Gastroesophageal sphincter (tissue), 4 donors: ENCODE measurements around the gene WASF3. TPM values are rescaled to one million over a fixed set of nuclear protein-coding genes. Genes with fewer than 3 reads are reported as not detected.

Source experiments
- ATAC-seq: fragments of 150-250 bp; one replicate; pipeline ENCODE4 v1.9.1; 2016; ENCODE audit warnings: mild to moderate bottlenecking, moderate library complexity
- H3K27ac ChIP-seq, 4 donors: fragments of 200-600 bp; sonication (generic) in 3 of 4; 1 replicate in 3 of 4; 2 replicates in 1 of 4; pipeline ENCODE4 v1.5.1; 2016 to 2019
- H3K27me3 ChIP-seq: fragments of 200-600 bp; sonication (generic); one replicate; pipeline ENCODE4 v1.5.1; 2019
- H3K36me3 ChIP-seq, 2 donors: fragments of 200-600 bp; sonication (generic); one replicate each; pipeline ENCODE4 v1.5.1; 2019; ENCODE audit warnings: control low read depth in 1 of 2
- H3K4me1 ChIP-seq, 3 donors: fragments of 200-600 bp; sonication (generic); 1 replicate in 2 of 3; 2 replicates in 1 of 3; pipeline ENCODE4 v1.5.1; 2016 to 2019; ENCODE audit warnings: control low read depth in 2 of 3
- H3K4me3 ChIP-seq, 2 donors: fragments of 200-600 bp; sonication (generic); one replicate each; pipeline ENCODE4 v1.5.1; 2019; ENCODE audit warnings: mild to moderate bottlenecking in 1 of 2, moderate library complexity in 1 of 2
- H3K9me3 ChIP-seq, 3 donors: fragments of 200-600 bp; sonication (generic); one replicate each; pipeline ENCODE4 v1.5.1; 2017 to 2019; ENCODE audit warnings: control low read depth in 2 of 3
- CTCF ChIP-seq, 4 experiments: fragments of 200-600 bp in 2 of 4; fragments of 450-650 bp in 2 of 4; sonication (generic) in 1 of 4; IDR thresholded peaks; one replicate each; pipeline ENCODE4 v1.5.1; 2017 to 2019; ENCODE audit warnings: antibody characterized with exemption in 4 of 4, mild to moderate bottlenecking in 2 of 4, moderate library complexity in 2 of 4
- EP300 ChIP-seq: sonication (generic); formaldehyde crosslinking; IDR thresholded peaks from one replicate; pipeline ENCODE4 v1.6.1; 2017; ENCODE audit warnings: antibody characterized with exemption, mild to moderate bottlenecking
- POLR2A ChIP-seq, 2 donors: fragments of 450-650 bp; IDR thresholded peaks; one replicate each; pipeline ENCODE4 v1.6.1; 2017; ENCODE audit warnings: antibody characterized with exemption in 2 of 2, mild to moderate bottlenecking in 2 of 2, moderate library complexity in 1 of 2
- POLR2AphosphoS5 ChIP-seq: sonication (generic); formaldehyde crosslinking; IDR thresholded peaks from one replicate; pipeline ENCODE4 v1.6.1; 2017; ENCODE audit warnings: antibody characterized with exemption
- WGBS, 2 donors: methylation state at CpG; one replicate each; pipeline ENCODE4 v1.1.5; 2018; ENCODE audit warnings: low coverage in 1 of 2; 5-methylcytosine and 5-hydroxymethylcytosine counted together
- total RNA-seq, 4 donors: library from RNA; depleted of rRNA; stranded (reverse); fragments of >200 nt; gene quantifications; one replicate each; pipeline ENCODE4 v1.1.0, GENCODE V29; 2016

Gene WASF3
- total RNA-seq, 4 donors from 2014 or later = 13.7 to 19.0 (median 18.7) TPM

GRCh38 chr13:26646603-26647002, 89.1 kb downstream of the WASF3 start:
- no peak overlapping the region for H3K27ac ChIP-seq
- H3K9me3 ChIP-seq = peaks cover 0 to 9% (median 0%) of the 10 kb centered on the region in 3 donors
- H3K4me1 ChIP-seq = no peaks in the 10 kb centered on the region
- TF ChIP-seq EP300 (no peak), POLR2A (IDR thresholded peaks at IDR 0.05) (no peak), CTCF (IDR thresholded peaks at IDR 0.05) (no peak), POLR2AphosphoS5 (no peak)
- peaks cover 0 to 5% of the 10 kb centered on the region in 2 donors for H3K36me3 ChIP-seq
- no peaks in the 10 kb centered on the region for H3K27me3 ChIP-seq
- no peak overlapping the region for H3K4me3 ChIP-seq
- no peak for ATAC-seq

DNA sequence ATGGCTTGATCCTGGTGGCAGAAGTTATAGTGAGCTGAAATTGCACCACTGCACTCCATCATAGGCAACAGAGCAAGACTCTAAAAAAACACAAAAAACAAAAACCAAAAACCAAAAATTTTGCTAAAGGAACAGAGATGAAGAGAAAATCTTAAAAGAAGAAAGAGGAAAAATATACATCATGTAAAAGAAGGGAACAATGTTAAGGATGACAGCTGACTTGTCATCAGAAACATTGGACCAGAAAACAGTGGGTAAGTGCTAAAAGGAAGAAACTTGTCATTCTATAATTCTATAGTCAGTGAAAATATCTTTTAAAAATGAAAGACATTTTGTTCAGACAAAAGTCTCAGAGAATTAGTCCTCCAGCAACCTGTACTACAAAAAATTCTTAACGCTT, 93.8 kb downstream of the WASF3 start:
- TF ChIP-seq EP300 (no peak), POLR2AphosphoS5 (no peak), POLR2A (IDR thresholded peaks at IDR 0.05) (no peak), CTCF (IDR thresholded peaks at IDR 0.05) (no peak)
- H3K27ac ChIP-seq = no peak overlapping the region
- H3K36me3 ChIP-seq = no peaks in the 10 kb centered on the region
- WGBS, 2 donors = 89 to 100% methylated on average over 1 of the region's 1 CpG
- H3K27me3 ChIP-seq = no peaks in the 10 kb centered on the region
- no peaks in the 10 kb centered on the region for H3K4me1 ChIP-seq
- no peak overlapping the region for H3K4me3 ChIP-seq
- no peak for ATAC-seq
- peaks cover 0 to 9% (median 0%) of the 10 kb centered on the region in 3 donors for H3K9me3 ChIP-seq

DNA sequence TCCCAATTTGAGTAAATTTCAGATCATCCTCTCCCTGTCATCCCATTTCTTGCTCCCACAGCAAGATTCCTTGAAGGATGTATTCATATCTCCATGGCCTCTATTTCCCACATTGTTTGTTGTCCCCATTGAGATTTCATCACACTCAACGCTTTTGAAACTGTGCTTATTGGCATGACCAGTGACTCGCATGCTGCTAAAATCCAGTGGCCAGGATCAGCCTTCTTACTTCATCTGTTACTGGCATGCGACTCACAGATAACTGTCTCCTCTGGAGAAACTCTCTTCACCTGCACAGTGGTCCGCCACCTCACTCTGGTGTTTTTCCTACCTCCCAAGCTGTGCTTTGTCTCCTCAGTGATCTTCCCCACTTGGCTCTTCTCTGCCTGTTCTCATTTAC, 95.8 kb downstream of the WASF3 start:
- no peak for TF ChIP-seq CTCF (IDR thresholded peaks at IDR 0.05)
- no peak for TF ChIP-seq POLR2AphosphoS5
- TF ChIP-seq POLR2A (IDR thresholded peaks at IDR 0.05) = no peak
- TF ChIP-seq EP300 = no peak
- no peak overlapping the region for H3K27ac ChIP-seq
- H3K4me3 ChIP-seq = no peak overlapping the region
- no peaks in the 10 kb centered on the region for H3K36me3 ChIP-seq
- WGBS, 2 donors = 89 to 96% methylated on average over 4 of the region's 4 CpGs
- no peaks in the 10 kb centered on the region for H3K4me1 ChIP-seq
- peaks cover 0 to 9% (median 0%) of the 10 kb centered on the region in 3 donors for H3K9me3 ChIP-seq
- ATAC-seq = peak; percentile 46
- H3K27me3 ChIP-seq = no peaks in the 10 kb centered on the region

DNA sequence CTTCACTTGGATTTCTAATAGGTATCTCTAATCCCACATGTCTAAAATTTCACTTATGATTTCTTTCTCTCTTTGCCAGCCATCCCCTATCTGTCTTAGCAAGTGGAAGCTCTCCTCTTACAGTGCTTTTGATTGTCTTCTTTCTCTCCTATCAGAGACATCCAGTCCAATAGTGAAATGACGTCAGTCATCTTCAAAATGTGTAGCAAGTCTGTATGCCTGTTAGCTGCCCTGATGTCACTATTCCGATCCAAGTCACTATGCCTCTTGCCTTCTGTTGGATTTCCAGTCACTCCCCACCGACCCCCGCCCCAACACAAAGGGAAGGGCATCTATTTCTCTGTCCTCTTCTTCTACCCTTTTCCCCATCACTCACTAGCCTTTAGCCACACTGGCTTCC, 96.4 kb downstream of the WASF3 start:
- no peak overlapping the region for H3K27ac ChIP-seq
- no peaks in the 10 kb centered on the region for H3K27me3 ChIP-seq
- no peak overlapping the region for H3K4me3 ChIP-seq
- H3K9me3 ChIP-seq = peaks cover 0 to 9% (median 0%) of the 10 kb centered on the region in 3 donors
- TF ChIP-seq CTCF (IDR thresholded peaks at IDR 0.05) (no peak), POLR2A (IDR thresholded peaks at IDR 0.05) (no peak), EP300 (no peak), POLR2AphosphoS5 (no peak)
- H3K36me3 ChIP-seq = no peaks in the 10 kb centered on the region
- 87 to 89% methylated on average over 4 of the region's 4 CpGs for WGBS, 2 donors
- ATAC-seq = no peak
- no peaks in the 10 kb centered on the region for H3K4me1 ChIP-seq

DNA sequence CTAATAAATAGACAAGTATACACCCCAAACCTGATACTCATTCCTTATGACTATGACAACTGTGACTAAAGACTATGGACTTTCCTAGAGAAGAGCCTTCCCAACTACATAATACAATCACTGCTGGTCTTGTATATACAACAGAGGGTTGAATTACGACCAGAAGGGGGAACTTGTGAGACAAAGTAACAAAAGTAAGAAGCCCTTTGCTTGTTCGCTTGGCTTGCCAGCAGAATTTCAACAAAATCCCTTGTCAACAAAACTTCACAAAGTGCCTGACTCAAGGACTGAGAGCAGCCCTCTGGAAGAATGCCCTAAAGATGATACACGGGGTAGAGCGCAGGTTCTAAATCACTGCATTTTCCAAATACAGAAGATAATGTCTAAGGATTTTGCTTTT, 99.4 kb downstream of the WASF3 start:
- Histone ChIP-seq H3K4me3 (no peak overlapping the region), H3K9me3 (no peaks in the 10 kb centered on the region), H3K27ac (no peak overlapping the region), H3K27me3 (no peaks in the 10 kb centered on the region), H3K4me1 (no peaks in the 10 kb centered on the region), H3K36me3 (no peaks in the 10 kb centered on the region)
- no peak for ATAC-seq
- WGBS, 2 donors = 70 to 74% methylated on average over 3 to 4 of the region's 4 CpGs
- no peak for TF ChIP-seq EP300
- TF ChIP-seq POLR2AphosphoS5 = no peak
- no peak for TF ChIP-seq POLR2A (IDR thresholded peaks at IDR 0.05)
- TF ChIP-seq CTCF (IDR thresholded peaks at IDR 0.05) = no peak
